IPS DF 19.7 (cell line): ENCODE measurements around the gene ASAP3.
"Not testable (repeated sequence)": the region's sequence is repeated elsewhere in the genome, so short reads cannot be mapped to it uniquely, and the experiment has no call there.

Source experiments
- DNase-seq: peaks from one replicate; pipeline ENCODE4 v3.0.0-alpha.2; 2013; ENCODE audit warnings: low read depth, low spot score

Gene ASAP3

DNA sequence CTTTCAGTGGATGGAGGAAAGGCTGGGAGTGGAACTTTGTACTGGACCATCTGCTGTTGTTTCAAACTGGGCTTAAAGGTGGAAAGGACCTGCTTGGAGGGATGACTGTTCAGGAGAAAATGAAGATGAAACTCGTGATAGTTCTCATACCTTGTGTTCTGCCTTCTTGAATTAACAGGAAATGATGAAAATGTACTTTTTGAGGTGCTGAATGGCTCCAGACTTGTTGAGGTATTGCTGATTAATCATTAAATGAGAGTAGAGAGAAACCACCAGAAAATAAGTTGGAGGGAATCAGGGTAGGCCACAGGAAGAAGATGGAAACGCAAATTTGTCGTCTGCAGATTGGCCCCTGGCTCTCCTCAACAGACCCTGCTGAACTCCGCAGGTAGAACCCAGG is 88.1 kb downstream of the ASAP3 start:
- DNase-seq = no peak

DNA sequence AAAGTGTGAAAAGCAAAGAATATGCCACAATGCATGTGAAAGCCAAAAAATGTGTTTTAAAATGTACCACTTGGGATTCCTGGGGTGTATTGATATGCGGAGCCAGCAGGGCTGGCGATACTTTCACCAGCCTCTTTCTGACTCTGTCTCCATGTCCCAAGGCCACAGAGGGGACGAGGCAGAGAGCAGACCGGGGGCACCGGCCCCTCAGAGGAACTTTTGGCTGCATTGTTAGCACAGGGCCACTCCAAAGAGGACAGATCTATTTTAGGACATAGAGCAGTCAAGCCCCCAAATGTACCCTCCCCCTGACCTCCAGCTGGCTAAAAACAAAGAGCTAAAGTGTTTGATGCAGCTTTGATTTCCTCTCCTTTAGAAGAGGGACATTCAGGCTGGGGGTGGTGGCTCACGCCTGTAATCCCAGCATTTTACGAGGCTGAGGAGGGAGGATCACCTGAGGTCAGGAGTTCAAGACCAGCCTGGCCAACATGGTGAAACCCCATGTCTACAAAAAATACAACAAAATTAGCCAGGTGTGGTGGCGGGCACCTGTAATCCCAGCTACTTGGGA is 88.7 kb downstream of the ASAP3 start:
- DNase-seq = no peak

DNA sequence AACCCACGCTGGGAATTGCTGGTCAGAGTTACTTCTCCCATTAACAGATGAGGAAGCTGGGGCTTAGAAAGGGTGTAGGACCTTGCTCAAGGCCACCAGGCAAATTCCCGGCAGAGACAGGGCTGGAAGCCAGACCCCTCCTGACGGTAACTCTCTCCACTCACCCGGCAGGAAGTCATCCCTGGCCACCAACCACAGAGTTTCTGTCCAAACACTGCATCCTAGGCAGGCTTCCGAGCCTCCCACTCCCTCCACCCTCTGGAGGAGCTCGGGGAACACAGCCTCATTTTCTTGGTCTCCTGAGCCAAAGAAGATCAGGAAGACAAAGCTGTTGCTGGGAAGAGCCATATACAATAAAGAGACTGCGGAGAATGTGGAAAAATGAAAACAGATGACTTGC is 89.3 kb downstream of the ASAP3 start:
- DNase-seq = no peak

DNA sequence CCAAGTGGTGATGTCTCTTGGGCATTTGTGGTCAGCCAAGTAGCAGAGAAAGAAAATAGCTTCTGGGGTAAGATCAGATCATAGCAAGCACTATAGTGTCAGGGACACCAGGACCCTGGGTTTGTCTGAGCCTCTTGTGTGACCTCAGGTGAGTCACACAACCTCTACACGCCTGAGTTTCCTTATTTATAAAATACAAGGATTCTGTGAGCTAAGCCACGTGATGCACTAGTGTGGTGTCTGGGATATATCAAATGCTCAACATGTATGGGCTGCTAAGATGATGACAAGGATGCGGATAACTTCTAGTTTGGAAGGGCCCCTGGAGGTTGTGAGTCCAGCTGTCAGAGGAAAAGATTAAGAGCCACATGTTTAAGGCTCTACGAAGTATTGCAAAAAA is 89.8 kb downstream of the ASAP3 start:
- no peak for DNase-seq

DNA sequence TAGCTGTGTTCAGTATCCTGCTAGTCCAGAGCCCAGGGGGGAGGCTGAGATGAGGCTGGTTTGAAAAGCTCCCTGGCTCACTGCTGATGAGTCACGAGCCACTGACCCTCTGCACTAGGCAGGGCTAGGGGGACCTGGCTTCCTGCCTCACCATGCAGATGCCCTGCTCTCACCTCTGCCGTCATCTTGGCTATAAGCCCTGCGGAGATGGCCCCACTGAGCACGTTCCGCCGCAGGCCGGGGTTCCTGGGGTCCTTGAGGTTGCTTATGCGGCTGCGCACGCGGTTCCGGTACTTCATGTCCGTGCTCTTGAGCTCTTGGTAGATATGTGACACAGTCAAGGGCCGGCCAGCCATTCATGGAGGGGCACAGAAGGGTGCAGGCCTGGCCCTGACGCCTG is 90.3 kb downstream of the ASAP3 start:
- DNase-seq = no peak

DNA sequence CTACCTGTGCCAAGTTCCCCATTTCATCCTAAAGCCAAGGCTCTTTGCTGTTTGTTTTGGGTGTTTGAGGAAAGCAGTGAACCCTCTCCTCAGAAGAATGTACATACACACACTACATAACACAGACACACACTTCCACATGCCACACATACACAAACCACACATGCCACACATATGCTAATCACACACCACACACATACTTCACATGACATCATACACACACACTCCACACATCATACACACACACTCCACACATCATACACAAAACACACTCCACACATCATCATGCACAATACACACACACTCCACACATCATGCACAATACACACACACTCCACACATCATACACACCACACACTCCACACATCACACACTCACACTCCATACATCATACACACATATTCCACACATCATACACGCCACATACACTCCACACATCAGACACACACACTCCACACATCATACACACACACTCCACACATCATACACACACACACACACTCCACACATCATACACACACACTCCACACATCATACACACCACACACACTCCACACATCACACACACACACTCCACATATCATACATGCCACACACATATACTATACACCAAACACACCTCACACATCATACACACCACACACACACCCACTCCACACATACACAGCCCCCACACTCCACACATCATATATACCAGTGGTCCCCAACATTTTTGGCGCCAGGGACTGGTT is 91.7 kb downstream of the ASAP3 start:
- no peak for DNase-seq

DNA sequence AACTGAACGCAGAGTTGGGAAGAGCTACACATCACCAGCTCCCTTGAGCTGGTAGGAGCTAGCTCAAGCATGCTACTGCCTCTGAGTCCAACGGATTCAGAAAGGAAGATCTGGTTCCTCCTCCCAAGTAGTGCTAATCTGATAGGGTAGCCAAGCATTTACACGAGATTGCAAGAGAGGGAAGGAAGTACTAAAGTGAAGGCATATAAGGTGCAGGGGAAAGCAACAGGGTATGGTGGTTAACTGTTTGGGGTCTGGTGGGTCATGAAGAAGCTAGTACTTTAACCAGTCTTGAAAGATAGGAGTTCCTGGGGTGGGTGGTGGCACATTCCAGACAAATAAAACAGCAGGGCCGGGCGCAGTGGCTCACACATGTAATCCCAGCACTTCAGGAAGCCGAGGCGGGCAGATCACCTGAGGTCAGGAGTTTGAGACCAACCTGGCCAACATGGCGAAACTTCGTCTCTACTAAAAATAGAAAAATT is 94.1 kb downstream of the ASAP3 start:
- no peak for DNase-seq

DNA sequence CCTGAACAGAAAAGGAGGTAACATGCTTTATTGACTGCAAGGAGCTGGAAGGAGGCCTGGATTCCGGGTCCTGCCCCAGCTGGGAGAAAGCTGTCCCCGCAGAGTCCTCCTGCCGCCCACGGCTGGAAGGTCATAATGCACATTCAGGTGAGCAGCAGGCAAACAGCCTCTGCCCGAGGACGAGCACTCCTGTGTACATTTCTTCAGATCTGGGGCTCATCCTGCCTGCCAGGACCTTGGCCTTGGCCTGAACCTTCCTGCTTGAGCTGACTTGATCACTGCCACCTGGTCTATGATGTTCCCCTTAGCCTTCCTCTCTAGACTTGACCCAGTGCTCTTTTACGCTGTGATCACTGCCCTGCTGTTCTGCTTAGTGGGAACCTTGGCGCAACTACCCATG is 96.5 kb downstream of the ASAP3 start:
- no peak for DNase-seq

DNA sequence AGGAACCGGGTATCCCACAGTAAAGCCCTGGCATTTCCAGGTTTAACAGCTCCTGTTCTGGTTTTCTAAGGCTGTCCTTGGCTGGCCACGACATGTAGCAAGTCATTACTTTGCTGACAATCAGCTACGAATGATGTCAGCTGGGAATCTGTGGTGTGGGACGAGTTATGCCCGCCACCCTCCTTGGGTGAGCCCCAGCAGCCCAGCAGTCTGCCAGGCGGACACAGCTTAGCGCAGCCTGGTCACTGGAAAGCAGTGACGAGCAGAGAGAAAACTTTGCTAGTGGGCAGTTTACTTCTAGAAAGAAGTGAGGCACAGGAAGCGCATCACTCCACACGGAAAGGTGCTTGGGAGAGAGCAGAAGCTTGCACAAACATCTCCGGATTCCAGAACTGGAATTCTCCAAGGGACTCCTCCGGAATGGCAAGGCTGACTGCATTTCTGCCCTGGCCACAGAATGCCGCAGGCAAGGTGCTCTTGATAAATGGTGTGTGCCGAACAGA is 98.8 kb downstream of the ASAP3 start:
- no peak for DNase-seq

DNA sequence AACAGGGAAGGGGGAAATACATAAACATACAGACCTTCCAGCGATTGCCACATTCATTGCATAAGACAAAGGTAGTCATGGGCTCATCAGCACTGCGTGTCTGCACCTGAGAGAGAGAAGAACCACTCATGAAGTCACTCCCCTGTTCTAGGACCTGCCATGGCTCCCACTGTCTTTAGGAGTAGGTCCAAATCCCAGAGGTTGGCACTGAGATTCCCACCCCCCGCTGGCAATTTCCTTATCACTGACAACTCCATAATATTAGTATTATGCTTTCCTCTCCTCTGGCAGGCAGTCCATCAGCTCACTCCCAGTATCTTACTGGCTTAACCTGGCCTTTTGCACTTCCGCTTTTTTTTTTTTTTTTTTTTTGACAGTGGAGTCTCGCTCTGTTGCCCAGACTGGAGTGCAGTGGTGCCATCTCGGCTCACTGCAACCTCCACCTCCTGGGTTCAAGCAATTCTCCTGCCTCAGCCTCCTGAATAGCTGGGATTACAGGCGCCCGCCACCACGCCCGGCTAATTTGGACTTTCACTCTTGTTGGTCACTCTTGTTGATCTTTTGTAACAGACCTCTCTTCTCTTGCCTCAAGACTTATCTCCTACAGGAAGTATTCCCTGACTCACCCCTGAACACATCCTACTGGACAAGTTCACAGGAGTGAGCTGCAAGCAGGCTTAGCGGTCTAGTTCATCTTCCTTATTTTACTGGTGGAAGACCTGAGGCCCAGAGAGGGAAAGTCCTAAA is 99.5 kb downstream of the ASAP3 start:
- no peak for DNase-seq

DNA sequence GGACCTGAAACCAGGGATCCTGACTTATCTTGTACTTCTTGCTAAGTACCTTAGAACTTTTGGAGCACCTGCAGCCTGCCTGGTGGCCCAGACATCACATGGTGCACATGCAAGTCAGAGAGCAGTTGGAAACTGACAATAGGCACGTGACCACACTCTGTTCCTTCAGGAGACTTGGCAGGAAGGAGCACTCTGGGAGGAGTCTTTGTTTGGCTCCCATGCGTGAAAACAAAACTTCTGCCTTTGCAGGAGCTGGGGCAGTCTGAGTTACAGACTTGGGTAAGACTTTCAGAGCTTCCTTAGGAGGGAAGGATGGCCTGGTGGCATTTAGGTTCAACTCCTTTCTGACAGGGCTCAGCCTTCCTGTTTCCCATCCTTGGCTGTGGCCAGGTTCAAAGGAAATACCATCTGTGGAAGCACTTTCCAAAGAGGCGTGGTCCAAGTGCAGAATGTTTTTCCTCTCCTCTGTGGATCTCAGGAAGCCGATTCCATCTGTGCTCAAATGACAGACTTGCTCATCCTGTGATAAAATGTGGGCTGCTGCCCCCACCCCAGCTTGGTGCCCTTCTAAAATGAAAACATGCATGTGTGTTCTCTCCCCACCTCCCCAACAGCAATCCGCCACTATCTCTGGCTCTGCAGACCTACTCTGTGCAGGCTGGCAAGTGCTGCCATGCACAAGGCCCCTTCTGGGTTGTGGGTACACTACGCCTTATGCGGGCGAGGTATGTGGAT is 100.2 kb downstream of the ASAP3 start:
- DNase-seq = no peak

DNA sequence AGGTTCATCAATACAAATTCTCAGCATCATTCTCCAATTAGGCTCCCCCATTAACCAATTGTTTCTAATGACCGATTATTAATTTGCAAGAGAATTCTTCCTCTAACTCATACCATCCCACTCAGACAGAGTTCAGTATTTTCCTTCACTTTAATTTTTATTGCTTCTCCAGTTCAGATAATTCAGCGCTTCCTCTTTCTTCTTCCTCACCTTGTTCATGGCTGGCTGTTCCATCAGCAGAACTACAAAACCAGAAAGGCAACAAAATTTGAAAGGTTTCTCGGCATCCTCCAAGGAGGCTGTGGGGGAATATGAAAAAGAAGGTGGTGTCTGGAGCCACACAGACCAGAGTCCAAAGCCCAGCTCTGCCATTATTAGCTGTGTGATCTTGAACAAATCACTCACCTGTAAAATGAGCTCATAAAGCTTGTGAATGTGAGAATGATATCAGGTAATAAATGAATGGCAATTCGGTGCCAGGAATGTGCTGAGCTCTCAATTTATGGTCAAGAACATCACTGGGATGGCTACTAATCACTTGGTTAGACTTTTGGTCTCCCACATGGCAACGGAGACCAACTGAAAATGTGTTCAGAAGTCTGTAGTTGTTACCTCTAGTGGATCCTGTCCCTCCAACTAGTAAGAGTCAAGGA is 102.6 kb downstream of the ASAP3 start:
- no peak for DNase-seq

DNA sequence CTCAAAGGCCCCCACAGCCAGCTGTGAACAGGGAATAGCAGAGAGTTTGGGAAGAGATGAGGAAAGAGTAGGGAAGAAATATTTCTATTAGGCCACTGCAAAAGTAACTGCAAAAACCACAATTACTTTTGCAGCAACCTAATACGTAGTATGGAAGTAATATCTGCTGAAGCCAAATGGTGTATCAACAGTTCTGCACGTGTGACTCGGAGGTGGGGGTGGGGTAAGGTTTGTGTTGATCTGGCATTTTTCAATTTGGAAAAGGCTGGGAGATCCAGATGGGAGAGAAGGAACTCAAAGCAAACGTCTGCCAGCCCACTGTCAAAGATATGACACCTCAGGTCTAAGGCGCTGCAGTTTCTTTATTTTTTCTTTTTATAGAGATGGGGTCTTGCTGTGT is 103.3 kb downstream of the ASAP3 start:
- no peak for DNase-seq

DNA sequence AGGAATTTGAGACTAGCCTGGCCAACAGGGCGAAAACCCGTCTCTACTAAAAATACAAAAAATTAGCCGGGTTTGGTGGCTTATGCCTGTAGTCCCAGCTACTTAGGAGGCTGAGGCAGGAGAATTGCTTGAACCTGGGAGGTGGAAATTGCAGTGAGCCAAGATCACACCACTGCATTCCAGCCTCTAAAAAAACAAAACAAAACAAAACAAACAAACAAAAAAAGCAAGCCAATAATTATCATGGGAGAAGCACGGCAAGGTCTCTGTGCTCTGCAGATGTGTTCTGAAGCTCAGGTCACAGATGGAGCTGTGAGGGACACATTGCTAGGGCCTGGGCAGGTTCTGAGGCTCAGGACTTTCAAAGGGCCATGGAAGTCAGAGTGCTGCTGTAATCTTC is 103.7 kb downstream of the ASAP3 start:
- not testable (repeated sequence) for DNase-seq
